Measurements from ENCODE around the gene ANTXR1.

The ANTXR1 gene

GRCh38 chr2:69034845-69035244 is 21.9 kb downstream of the ANTXR1 start:
- DNase-seq: no peak

DNA sequence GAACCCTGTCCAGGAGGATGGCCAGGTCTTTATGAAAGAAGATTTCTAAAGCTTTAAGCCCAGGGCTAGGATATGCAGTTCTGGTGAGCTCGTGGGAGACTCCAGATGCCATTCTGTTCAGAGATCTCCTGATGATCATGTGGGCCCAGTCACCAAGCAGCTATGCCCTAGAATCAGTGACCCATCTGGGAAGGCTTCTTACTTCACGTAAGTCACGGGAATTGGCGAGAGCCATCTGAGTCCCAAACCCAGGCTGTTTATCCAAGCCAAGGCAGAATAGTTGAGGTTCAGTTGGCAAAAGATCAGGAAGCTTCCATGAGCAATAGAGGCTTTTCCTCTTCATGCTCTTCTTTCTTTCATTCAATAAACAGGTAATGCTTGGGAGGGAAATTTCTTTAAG is 23.9 kb downstream of the ANTXR1 start:
- no peak for DNase-seq

GRCh38 chr2:69041214-69041613 is 28.2 kb downstream of the ANTXR1 start:
- DNase-seq: no peak

DNA sequence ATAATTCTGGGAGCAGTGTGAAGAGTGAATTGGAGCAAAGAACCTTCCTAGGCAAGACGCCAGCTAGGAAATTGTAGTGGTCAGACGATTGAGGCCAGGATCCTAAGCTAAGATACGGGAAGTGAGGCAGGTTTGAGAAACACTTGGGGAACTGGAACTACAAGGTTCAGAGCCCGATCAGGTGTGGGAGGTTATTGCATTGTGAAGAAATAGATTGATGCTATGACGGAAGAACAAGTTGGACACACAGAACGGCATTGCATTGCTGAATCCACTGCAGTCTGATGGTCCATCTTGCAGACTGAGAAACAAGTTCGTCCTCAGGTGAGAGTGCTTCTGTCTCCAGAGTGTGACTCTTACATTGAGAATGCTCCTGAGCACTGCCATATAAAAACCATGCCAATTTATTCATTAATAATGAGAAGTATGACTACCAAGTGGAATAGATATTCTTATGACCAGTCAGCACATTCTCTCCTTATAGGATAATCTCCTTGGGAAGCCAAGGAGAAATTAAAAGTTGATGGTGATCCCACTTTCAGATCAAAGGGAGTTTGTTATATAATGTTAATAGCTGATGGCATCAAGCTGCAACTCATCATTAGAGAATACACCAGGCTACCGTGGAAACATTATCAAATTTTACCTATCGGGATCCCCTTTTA is 30.9 kb downstream of the ANTXR1 start:
- no peak for DNase-seq

DNA sequence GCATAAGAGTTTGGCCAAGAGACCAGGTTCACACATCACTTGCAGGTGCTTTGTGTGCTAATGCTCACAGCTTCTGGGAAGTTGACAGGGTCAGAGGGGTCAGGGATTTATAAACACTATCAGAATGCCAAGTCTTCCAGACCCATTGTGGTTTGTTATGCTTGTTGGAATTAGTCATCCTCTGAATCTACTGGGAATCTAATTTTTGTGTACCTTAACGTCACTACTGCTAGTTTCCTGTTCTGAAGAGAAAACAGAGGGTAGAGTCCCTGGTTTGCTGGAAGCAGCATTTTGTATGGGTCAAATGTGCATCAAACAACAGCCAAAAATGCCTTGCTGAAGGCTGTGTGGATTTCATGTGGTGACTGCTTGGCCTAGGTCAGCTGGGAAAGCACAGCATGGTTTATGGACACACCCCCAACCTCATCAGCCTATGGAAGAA is 33.3 kb downstream of the ANTXR1 start:
- DNase-seq: peak; percentile 74

- DNase-seq: no peak
Observed at GRCh38 chr2:69047625-69048145, 34.7 kb downstream of the ANTXR1 start.

DNA sequence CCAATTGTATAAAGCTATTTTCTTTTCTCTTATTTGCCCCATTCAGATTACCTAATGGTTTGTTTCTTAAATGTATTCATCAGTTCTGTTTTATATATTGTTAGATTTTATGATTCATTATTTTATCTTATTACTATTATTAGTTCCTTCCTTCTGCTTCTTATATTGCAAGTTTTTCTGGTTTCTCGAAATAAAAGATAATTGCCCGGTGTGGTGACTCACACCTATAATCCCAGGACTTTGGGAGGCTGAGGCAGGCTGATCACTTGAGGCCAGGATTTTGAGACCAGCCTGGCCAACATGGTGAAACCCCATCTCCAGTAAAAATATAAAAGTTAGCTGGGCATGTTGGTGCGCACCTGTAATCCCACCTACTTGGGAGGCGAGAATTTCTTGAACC is 37.8 kb downstream of the ANTXR1 start:
- no peak for DNase-seq

DNA sequence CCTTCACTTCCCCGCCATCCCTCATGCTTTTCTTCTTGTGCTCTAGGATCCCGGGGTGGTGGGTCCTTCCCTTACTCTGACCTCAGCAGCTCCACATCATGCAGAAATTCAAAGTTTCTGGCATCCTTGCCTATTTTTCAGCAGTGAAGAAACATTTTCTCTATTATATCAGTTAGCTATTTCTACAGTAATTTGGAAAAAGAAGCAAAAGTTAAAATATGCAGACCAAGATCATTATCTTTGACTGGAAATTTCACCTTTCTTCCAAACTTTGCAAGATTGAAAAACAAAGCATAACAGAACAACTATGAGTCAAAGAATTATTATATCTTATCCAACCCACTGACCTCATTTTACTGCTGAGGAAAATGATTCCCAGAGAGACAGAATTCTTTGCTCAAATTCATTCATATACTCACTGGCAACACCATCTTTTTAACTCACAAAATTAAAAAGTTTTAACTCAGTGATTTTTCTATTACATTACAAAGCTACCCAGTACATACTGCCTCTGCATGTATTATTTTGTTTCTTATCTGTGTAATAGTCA is 40.5 kb downstream of the ANTXR1 start:
- no peak for DNase-seq

- DNase-seq: no peak
Observed at GRCh38 chr2:69054431-69054830, 41.5 kb downstream of the ANTXR1 start.

DNA sequence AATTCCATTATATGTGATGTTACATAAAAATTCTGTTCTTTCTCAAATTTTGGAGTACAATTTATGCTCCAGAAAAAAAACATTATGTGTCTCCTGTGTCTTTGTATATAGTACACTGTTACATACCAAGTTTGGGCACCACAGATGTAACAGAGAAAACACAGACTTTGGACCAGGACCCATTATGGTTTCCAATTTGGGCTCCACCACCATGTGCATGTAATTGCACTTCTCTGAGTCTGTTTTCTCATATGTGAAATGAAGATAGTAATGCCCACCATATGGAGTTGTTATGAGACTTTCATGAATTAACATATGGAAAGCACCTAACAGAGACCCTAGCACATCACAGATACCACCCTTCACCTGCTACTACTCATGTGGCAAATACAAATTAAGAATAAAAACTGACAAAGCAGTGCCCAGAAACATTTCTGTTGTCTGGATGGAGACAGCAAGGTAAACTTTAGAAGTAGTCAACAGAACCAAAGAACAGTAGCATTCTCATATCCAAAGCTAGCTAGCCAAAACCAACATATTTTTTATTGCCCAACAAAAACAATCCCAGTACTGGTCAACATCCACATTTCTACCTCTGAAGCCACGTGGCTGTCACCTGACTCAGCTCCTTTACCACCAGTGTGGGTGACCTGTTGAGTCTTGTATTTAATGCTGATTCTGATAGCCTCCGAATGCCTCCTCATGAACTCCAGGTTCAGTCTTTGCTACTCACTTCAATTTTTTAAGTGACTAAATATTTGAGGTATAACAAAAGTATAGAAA is 42.9 kb downstream of the ANTXR1 start:
- no peak for DNase-seq

DNA sequence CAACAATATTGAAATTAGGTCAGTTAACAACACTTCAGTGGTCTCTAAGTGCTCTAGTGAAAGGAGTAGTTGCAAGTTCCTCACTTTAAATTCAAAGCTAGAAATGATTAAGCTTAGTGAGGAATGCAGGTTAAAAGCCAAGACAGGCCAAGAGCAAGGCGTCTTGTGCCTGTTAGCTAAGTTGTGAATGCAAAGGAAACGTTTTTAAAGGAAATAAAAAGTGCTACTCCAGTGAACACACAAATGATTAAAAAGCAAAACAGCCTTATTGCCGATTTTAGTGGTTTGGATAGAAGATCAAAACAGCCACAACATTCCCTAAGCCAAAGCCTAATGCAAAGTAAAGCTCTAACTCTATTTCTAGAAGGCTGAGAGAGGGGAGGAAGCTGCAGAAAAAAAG is 44.7 kb downstream of the ANTXR1 start:
- no peak for DNase-seq

DNA sequence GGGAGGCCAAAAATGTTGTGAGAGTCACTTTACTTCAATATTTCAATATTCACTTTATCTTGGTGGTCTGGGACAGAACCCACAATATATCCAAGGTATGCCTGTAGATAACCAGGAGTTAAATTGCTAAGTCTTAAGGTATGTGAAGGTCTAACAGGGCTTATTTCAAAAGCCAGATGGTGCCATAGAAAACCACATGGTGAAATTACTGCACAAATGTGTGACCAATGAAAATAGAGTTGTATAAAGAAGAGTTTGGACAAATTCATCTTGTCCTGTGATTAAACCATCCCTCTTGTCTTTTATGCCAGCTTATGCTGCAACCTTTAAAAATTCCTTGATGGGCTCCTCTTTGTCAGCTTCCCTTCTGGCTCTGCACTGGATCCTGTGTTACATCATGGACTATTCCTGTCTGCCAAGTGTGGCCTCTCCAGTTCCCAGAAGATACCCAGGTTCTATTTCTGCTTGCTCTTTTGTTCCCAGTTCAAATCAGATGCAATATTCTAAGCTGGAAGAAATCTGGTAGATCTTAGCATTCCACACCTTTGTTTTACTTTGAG is 46.8 kb downstream of the ANTXR1 start:
- DNase-seq: no peak

DNA sequence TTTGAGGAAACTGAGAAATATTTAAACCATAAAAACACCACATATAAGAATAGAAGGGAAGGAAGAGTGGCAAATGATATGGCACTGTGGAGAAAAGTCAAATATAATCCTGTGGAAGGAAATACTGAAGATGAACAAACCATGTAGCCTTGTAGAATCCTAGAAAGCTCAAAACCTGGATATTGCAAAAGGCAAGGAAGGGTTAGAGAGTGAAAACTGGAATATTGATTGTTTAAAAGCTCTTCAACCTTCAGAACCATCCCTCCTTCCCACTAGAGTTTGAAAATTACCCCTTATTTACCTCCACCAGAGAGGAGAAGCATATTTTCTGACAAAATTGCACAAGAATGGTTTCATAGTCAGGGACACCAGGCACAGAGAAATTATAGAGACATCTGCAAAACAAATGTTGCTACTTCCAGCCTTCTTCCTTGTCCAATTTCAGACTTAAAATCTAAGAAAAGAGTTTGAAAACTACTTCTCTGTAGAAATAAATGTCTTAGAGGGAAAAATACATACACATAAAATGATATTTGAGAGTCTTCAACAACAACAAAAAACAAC is 48.0 kb downstream of the ANTXR1 start:
- no peak for DNase-seq

DNA sequence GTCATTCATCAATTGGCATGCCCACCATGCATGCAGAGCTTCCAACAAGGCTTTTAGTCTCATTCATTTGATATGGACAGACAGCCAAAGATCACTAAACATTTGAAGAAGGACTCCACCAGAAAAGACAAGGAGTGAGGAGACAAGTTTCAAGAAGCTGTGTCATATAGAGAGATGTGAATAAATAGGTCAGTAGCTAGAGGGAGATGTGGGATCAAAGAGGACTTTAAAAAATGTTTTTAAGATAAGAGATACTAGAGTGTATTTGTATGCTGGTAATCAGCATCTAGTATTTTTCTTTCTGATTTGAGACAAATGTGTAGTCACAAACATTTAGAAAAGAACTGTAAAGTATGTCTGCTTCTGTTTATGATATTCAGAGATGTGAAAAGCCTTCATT is 48.5 kb downstream of the ANTXR1 start:
- DNase-seq: no peak

- peak; percentile 25 for DNase-seq
Observed at GRCh38 chr2:69062307-69062962, 49.5 kb downstream of the ANTXR1 start.

DNA sequence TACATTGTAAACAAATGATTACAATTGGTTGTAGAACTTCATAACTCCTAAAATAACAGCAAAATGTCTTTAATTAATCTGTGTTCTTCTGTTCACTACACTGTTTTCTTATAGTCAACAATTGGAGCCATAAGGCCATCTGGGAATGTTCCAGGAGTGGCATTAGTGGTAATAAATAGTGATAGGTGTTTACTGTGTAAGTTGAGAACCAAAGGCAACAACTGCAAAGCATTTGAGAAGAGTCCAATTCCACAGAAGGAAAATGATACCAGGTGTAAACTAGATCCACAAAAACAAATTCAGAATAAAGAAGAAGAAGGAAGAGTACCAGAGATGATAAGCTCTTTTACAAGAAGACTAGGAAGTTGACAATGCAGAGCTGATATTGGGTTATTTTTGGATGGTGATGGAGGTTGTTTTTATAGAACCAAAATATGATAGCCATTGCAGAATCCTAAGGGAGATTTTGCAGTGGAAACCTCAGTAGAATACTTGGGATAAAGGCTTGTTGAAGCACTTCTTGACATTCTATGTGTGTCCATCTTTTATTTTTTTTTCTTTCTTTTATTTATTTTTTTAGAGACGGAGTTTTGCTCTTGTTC is 52.9 kb downstream of the ANTXR1 start:
- DNase-seq: no peak

- no peak for DNase-seq
Observed at GRCh38 chr2:69067026-69067630, 54.1 kb downstream of the ANTXR1 start.

DNA sequence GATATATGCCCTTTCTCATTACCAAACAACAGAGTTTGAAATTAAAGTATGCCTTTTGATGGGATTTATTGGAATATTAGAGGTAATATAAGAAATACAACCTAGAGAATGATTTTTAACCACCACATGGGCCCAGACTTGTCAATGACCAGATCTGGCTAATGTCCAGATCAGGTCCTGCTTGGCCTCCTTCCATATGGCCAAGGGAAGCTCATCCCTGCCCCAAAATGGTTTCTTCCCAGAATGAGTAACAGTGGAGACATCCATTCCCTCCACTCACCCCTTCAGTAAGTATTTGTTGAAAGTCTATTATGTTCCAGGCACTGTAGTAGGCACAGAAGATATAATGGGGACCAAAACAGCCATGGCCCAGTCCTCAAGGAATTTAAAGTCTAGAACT is 54.9 kb downstream of the ANTXR1 start:
- no peak for DNase-seq

DNA sequence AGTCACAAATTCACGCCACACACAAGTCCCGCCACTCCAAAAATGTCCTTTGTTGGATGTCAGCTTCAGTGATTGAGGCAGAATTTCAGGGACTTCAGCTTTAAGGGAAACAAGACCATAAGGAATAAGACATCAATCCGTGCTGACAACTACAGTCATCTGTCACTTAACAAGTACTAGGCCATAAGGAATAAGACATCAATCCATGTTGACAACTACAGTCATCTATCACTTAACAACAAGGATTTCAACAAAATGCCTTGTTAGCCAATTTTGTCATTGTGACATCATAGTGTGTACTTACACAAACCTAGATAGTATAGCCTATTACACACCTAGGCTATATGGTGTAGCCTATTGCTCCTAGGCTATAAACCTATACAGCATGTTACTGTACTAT is 58.0 kb downstream of the ANTXR1 start:
- no peak for DNase-seq

DNA sequence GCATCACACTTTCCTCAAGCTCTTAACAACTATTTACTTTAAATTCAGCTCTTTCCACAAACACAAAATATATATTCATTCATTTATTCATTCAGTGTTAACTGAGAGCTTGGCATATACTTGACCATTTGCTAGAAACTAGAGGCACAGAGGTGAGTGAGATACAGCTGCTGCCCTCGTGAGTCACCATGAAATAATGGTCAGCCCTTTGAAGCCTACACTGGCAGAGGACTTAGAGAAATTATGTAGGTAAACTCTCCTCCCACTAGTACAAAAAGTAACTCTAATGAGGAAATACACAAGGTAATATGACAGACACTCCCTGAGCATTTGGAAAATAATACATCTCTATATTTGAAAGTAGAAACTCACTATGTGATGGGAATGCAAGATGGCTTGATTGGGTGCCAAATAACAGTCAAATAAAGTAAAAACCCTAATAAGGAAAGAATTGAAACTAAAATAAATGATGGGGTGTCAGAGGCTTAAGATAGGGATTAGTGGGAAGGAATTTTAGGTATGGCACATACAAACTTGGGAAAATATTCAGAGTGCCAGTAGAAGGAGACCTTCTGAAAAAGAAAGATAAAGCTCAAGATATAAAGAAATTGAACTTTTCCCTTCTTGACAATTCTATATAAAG is 61.1 kb downstream of the ANTXR1 start:
- DNase-seq: peak; percentile 52

- DNase-seq: no peak
Observed at GRCh38 chr2:69074918-69075317, 61.9 kb downstream of the ANTXR1 start.
